LNCAP (cell line): Measurements from ENCODE around the gene KCNJ3.

Experiments
- TF ChIP-seq, protein P1 (sequence below): fragments of 450-650 bp; IDR thresholded peaks from 2 replicates; pipeline ENCODE4 v1.5.1; 2017; ENCODE audit warnings: mild to moderate bottlenecking

The KCNJ3 gene

GRCh38 chr2:154846842-154847241, 148.3 kb downstream of the KCNJ3 start:
- TF ChIP-seq, protein P1, sequence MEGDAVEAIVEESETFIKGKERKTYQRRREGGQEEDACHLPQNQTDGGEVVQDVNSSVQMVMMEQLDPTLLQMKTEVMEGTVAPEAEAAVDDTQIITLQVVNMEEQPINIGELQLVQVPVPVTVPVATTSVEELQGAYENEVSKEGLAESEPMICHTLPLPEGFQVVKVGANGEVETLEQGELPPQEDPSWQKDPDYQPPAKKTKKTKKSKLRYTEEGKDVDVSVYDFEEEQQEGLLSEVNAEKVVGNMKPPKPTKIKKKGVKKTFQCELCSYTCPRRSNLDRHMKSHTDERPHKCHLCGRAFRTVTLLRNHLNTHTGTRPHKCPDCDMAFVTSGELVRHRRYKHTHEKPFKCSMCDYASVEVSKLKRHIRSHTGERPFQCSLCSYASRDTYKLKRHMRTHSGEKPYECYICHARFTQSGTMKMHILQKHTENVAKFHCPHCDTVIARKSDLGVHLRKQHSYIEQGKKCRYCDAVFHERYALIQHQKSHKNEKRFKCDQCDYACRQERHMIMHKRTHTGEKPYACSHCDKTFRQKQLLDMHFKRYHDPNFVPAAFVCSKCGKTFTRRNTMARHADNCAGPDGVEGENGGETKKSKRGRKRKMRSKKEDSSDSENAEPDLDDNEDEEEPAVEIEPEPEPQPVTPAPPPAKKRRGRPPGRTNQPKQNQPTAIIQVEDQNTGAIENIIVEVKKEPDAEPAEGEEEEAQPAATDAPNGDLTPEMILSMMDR: no peak

- TF ChIP-seq, protein P1: no peak
Observed at GRCh38 chr2:154849482-154849881, 151.0 kb downstream of the KCNJ3 start.

GRCh38 chr2:154850532-154850931, 152.0 kb downstream of the KCNJ3 start:
- TF ChIP-seq, protein P1: no peak

- TF ChIP-seq, protein P1: no peak
Observed at GRCh38 chr2:154855138-154855537, 156.6 kb downstream of the KCNJ3 start.

GRCh38 chr2:154875999-154876398, 177.5 kb downstream of the KCNJ3 start:
- TF ChIP-seq, protein P1: no peak

DNA sequence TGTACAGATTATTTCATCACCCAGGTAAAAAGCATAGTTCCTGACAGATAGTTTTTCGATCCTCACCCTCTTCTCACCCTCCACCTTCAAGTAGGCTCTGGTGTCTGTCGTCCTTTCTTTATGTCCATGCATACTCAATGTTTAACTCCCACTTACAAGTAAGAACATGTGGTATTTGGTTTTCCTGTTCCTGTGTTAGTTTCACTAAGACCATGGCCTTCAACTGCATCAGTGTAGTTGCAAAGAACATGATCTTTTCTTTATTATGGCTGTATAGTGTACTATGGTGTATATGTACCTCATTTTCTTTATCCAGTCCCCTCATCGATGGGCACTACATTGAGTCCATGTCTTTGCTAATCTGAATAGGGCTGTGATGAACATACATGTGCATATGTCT, 184.2 kb downstream of the KCNJ3 start:
- TF ChIP-seq, protein P1: no peak

GRCh38 chr2:154886316-154886715, 187.8 kb downstream of the KCNJ3 start:
- TF ChIP-seq, protein P1: no peak

DNA sequence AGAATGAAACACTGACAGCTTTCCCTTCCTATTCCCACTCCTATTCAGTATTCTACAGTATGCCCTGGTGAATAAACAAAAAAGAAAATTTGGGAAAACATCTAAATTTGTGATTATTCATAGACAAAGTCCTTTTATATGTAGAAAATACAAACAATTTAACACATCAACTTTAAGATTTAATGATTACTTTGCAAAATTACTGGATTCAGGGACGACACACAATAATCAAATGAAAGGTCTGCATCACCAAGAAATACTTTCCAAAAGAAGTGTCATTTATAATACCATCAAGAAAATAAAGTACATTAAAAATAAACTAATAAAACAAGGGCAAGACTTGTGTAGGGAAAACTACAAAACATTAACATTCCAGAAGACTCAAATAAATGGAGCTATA, 199.8 kb downstream of the KCNJ3 start:
- TF ChIP-seq, protein P1: no peak
